Common myeloid progenitor, CD34-positive (primary cell): ENCODE data around the gene TUBGCP6.
A peak's percentile ranks its signal among the peaks of the same experiment; 100 is the strongest.

ENCODE experiments used
- CTCF ChIA-PET: fragments of 350-600 bp; sonication (Branson Sonifier 250); formaldehyde crosslinking; loops from one replicate; lab custom pipeline; 2021; ENCODE audit warnings: antibody characterized with exemption; lab: Charles Lee
- POLR2A ChIA-PET: fragments of 350-600 bp; sonication (Branson Sonifier 250); formaldehyde crosslinking; loops from one replicate; lab custom pipeline; 2021; ENCODE audit warnings: antibody characterized with exemption; lab: Charles Lee
- DNase-seq, 3 donors: peaks; one replicate each; pipeline versions ENCODE4 v3.0.0 to v3.0.0-alpha.2; 2013
- H3K27ac ChIP-seq, 2 experiments: 1 replicate in 1 of 2; 2 replicates in 1 of 2; pipeline ENCODE4 v1.7.0; 2013; ENCODE audit warnings: inconsistent platforms in 2 of 2, low read length in 2 of 2, mild to moderate bottlenecking in 2 of 2, low read depth in 1 of 2, moderate library complexity in 1 of 2; ENCODE audit not compliant: severe bottlenecking in 2 of 2, insufficient read depth in 1 of 2, poor library complexity in 1 of 2
- H3K27me3 ChIP-seq, 5 experiments: replicated peaks in 2 of 5; 1 replicate in 3 of 5; 2 replicates in 2 of 5; pipeline versions ENCODE4 v1.6.1 to v1.7.0; 2013; ENCODE audit warnings: low read length in 4 of 5, mild to moderate bottlenecking in 2 of 5, moderate library complexity in 2 of 5, inconsistent platforms in 1 of 5; ENCODE audit not compliant: insufficient read depth in 5 of 5, control insufficient read depth in 4 of 5
- H3K36me3 ChIP-seq, 4 experiments: 1 replicate in 2 of 4; 2 replicates in 2 of 4; pipeline versions ENCODE4 v1.6.1 to v1.7.0; 2013; ENCODE audit warnings: low read length in 3 of 4, control low read depth in 1 of 4, mild to moderate bottlenecking in 1 of 4; ENCODE audit not compliant: control insufficient read depth in 4 of 4, insufficient read depth in 4 of 4
- H3K4me1 ChIP-seq, 4 experiments: 1 replicate in 3 of 4; 2 replicates in 1 of 4; pipeline versions ENCODE4 v1.6.1 to v1.7.1; 2013; ENCODE audit warnings: low read length in 3 of 4, mild to moderate bottlenecking in 3 of 4, control low read depth in 1 of 4, inconsistent platforms in 1 of 4, moderate library complexity in 1 of 4; ENCODE audit not compliant: control insufficient read depth in 4 of 4, insufficient read depth in 4 of 4; ENCODE audit errors: control extremely low read depth in 1 of 4
- H3K4me3 ChIP-seq, 7 experiments: 1 replicate in 4 of 7; 2 replicates in 3 of 7; pipeline versions ENCODE4 v1.5.1 to v1.7.0; 2013; ENCODE audit warnings: mild to moderate bottlenecking in 7 of 7, low read length in 6 of 7, moderate library complexity in 6 of 7, inconsistent platforms in 2 of 7, low read depth in 2 of 7, control low read depth in 1 of 7; ENCODE audit not compliant: insufficient read depth in 4 of 7, control insufficient read depth in 1 of 7; ENCODE audit errors: extremely low read depth in 1 of 7
- H3K9me3 ChIP-seq, 5 experiments: 1 replicate in 4 of 5; 2 replicates in 1 of 5; pipeline versions ENCODE4 v1.6.1 to v1.7.1; 2013; ENCODE audit warnings: low read length in 4 of 5, mild to moderate bottlenecking in 2 of 5, inconsistent platforms in 1 of 5, low read depth in 1 of 5, moderate library complexity in 1 of 5; ENCODE audit not compliant: control insufficient read depth in 4 of 5, insufficient read depth in 2 of 5; ENCODE audit errors: control extremely low read depth in 1 of 5
- WGBS: methylation state at CpG from one replicate; pipeline ENCODE4 v1.1.5; 2013; ENCODE audit not compliant: insufficient coverage; 5-methylcytosine and 5-hydroxymethylcytosine counted together

Gene TUBGCP6

GRCh38 chr22:50201191-50202129, 43.4 kb downstream of the TUBGCP6 start:
- WGBS: 4% methylated on average over 108 of the region's 115 CpGs
- H3K27ac ChIP-seq: no peak overlapping the region
- H3K4me1 ChIP-seq: peaks cover 0 to 32% (median 22%) of the 10 kb centered on the region in 4 experiments
- H3K36me3 ChIP-seq: peaks cover 2 to 55% (median 24%) of the 10 kb centered on the region in 4 experiments
- peak overlapping the region; percentile 49 to 81 (median 67) for H3K4me3 ChIP-seq
- H3K27me3 ChIP-seq: no peaks in the 10 kb centered on the region
- no peak for DNase-seq
- no peaks in the 10 kb centered on the region for H3K9me3 ChIP-seq
- ChIA-PET CTCF (interaction anchor here (0.8 to 1.0 kb wide), 2 partner anchors 9 to 20 kb away, joined by 3 read pairs; no protein-coding TSS in a partner anchor), POLR2A (interaction anchor here (4.9 kb wide), 1 partner anchor 10 kb away, joined by 55 read pairs; no protein-coding TSS in a partner anchor)

DNA sequence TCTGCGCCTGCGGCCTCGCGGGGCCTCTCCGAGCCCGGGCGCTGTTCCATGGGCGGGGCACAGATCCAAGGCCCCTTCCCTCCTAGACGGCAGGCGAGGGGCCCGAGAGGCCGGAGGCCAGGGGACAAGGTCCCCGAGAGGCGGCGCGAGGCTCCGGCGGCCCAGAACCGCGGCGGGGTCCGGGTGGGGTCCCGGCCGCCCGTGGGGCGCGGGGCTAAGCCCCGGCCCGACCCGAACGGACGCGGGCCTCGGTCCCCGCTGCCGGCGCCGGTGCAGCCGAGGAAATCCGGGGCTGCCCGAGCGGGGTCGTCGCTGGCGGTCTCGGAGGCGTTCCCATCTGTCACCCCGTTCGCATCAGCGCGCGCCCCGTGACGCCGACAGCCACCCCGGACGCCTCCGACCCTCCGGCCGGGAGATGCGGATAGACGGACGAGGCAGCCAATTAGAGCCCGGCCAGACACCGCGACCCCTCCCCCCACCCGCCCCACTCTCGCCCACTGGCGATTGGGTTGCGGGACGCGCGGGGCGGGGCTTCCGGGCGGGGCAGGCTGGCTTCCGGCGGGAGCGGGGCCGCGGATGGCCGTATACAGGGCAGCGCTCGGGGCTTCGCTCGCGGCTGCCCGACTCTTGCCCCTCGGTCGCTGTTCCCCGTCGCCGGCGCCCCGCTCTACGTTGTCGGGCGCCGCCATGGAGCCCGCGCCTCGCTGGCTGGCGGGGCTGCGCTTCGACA, 44.2 kb downstream of the TUBGCP6 start, which contains the start of gene SELENOO:
Gene SELENOO (plus strand): TSS at position 551 of the 730 bp plus-strand sequence. CDS start 26 bp downstream, at position 577.
- under 1% methylated on average over 102 of the region's 105 CpGs for WGBS
- Histone ChIP-seq H3K27ac (peak within 1 kb of the TSS; percentile 25 to 58), H3K27me3 (no peaks in the 10 kb centered on the region), H3K9me3 (no peaks in the 10 kb centered on the region), H3K4me3 (peak within 1 kb of the TSS; percentile 49 to 81 (median 67)), H3K4me1 (peaks cover 0 to 32% (median 22%) of the 10 kb centered on the region in 4 experiments), H3K36me3 (peaks cover 2 to 55% (median 23%) of the 10 kb centered on the region in 4 experiments)
- ChIA-PET POLR2A (interaction anchor here (4.9 kb wide), 1 partner anchor 9 kb away, joined by 55 read pairs; no protein-coding TSS in a partner anchor), CTCF (interaction anchor here (0.8 to 1.0 kb wide), 2 partner anchors 9 to 19 kb away, joined by 3 read pairs; no protein-coding TSS in a partner anchor)
- peak; percentile 84 to 89 (median 87) for DNase-seq

- Histone ChIP-seq H3K9me3 (no peaks in the 10 kb centered on the region), H3K36me3 (peaks cover 2 to 55% (median 26%) of the 10 kb centered on the region in 4 experiments), H3K4me1 (peaks cover 0 to 31% (median 23%) of the 10 kb centered on the region in 4 experiments), H3K4me3 (peak overlapping the region; percentile 23 to 81 (median 63)), H3K27ac (peak overlapping the region; percentile 25 to 58), H3K27me3 (no peaks in the 10 kb centered on the region)
- ChIA-PET POLR2A (interaction anchor here (4.9 kb wide), 1 partner anchor 9 kb away, joined by 55 read pairs; no protein-coding TSS in a partner anchor), CTCF (interaction anchor here (0.7 kb wide), 1 partner anchor 9 kb away, joined by 3 read pairs; no protein-coding TSS in a partner anchor)
- peak in 1 of 3 donors; percentile 40 for DNase-seq
- 3% methylated on average over 27 of the region's 34 CpGs for WGBS
Measured at GRCh38 chr22:50199829-50200460, 44.9 kb downstream of the TUBGCP6 start.

GRCh38 chr22:50199251-50199721, 45.5 kb downstream of the TUBGCP6 start:
- H3K27me3 ChIP-seq: no peaks in the 10 kb centered on the region
- WGBS: 96% methylated on average over 15 of the region's 18 CpGs
- DNase-seq: no peak
- ChIA-PET CTCF (interaction anchor here (0.7 kb wide), 1 partner anchor 8 kb away, joined by 3 read pairs; no protein-coding TSS in a partner anchor), POLR2A (interaction anchor here (4.9 kb wide), 1 partner anchor 8 kb away, joined by 55 read pairs; no protein-coding TSS in a partner anchor)
- H3K27ac ChIP-seq: no peak overlapping the region
- peaks cover 2 to 60% (median 30%) of the 10 kb centered on the region in 4 experiments for H3K36me3 ChIP-seq
- peak overlapping the region in 1 of 7 experiments; percentile 62 for H3K4me3 ChIP-seq
- no peaks in the 10 kb centered on the region for H3K9me3 ChIP-seq
- H3K4me1 ChIP-seq: peaks cover 0 to 24% (median 21%) of the 10 kb centered on the region in 4 experiments

- Histone ChIP-seq H3K9me3 (no peaks in the 10 kb centered on the region), H3K27me3 (no peaks in the 10 kb centered on the region), H3K4me3 (no peak overlapping the region), H3K4me1 (peaks cover 0 to 28% (median 22%) of the 10 kb centered on the region in 4 experiments), H3K27ac (no peak overlapping the region), H3K36me3 (peaks cover 2 to 62% (median 33%) of the 10 kb centered on the region in 4 experiments)
- ChIA-PET POLR2A (interaction anchor here (0.6 to 1.0 kb wide), 2 partner anchors 8 to 9 kb away, joined by 3 to 4 read pairs; no protein-coding TSS in a partner anchor), CTCF (no interaction called here)
- no peak for DNase-seq
- 92% methylated on average over 13 of the region's 16 CpGs for WGBS
Measured at GRCh38 chr22:50198624-50199017, 46.2 kb downstream of the TUBGCP6 start.
